Hepatocyte (in vitro differentiated cells): ENCODE results near the gene HS3ST4. TPM values are rescaled to one million over a fixed set of nuclear protein-coding genes. Genes with fewer than 3 reads are reported as not detected.

Experiments
- DNase-seq: peaks from one replicate; pipeline ENCODE4 v3.0.0-alpha.2; 2016; ENCODE audit warnings: low spot score
- H2AFZ ChIP-seq: fragments of 200-600 bp; sonication (generic); 2 replicates; pipeline ENCODE4 v1.6.0; 2016; ENCODE audit warnings: antibody characterized with exemption, mild to moderate bottlenecking
- H3K27ac ChIP-seq: fragments of 200-600 bp; sonication (generic); 2 replicates; pipeline ENCODE4 v1.5.1; 2016; ENCODE audit warnings: mild to moderate bottlenecking
- H3K27me3 ChIP-seq: fragments of 200-600 bp; sonication (generic); 2 replicates; pipeline ENCODE4 v1.6.1; 2016
- H3K36me3 ChIP-seq: fragments of 200-600 bp; sonication (generic); replicated peaks from 2 replicates; pipeline ENCODE4 v1.5.1; 2016; ENCODE audit warnings: low read depth; ENCODE audit not compliant: insufficient read depth
- H3K4me1 ChIP-seq: fragments of 200-600 bp; sonication (generic); 2 replicates; pipeline ENCODE4 v1.5.1; 2016; ENCODE audit warnings: mild to moderate bottlenecking, moderate library complexity; ENCODE audit not compliant: insufficient read depth
- H3K4me2 ChIP-seq: fragments of 200-600 bp; sonication (generic); 2 replicates; pipeline ENCODE4 v1.6.0; 2016
- H3K4me3 ChIP-seq: fragments of 200-600 bp; sonication (generic); 2 replicates; pipeline ENCODE4 v1.5.1; 2016; ENCODE audit warnings: mild to moderate bottlenecking
- H3K79me2 ChIP-seq: fragments of 200-600 bp; sonication (generic); 2 replicates; pipeline ENCODE4 v1.6.0; 2017; ENCODE audit warnings: mild to moderate bottlenecking
- H3K9me2 ChIP-seq: fragments of 200-600 bp; sonication (generic); replicated peaks from 2 replicates; pipeline ENCODE4 v1.6.0; 2017; ENCODE audit warnings: mild to moderate bottlenecking; ENCODE audit not compliant: insufficient read depth
- H3K9me3 ChIP-seq: fragments of 200-600 bp; sonication (generic); 2 replicates; pipeline ENCODE4 v1.5.1; 2016; ENCODE audit warnings: low read depth, mild to moderate bottlenecking
- H4K20me1 ChIP-seq: fragments of 200-600 bp; sonication (generic); 2 replicates; pipeline ENCODE4 v1.6.0; 2016; ENCODE audit warnings: mild to moderate bottlenecking; ENCODE audit not compliant: insufficient read depth, poor library complexity, severe bottlenecking
- EZH2 ChIP-seq: fragments of 200-600 bp; sonication (generic); IDR thresholded peaks from 2 replicates; pipeline ENCODE4 v1.6.1; 2016; ENCODE audit warnings: antibody characterized with exemption, mild to moderate bottlenecking, borderline replicate concordance
- EZH2phosphoT487 ChIP-seq: fragments of 200-600 bp; sonication (generic); IDR thresholded peaks from one replicate; pipeline ENCODE4 v1.6.1; 2018; ENCODE audit warnings: antibody characterized with exemption, mild to moderate bottlenecking, low read depth, moderate library complexity; ENCODE audit not compliant: unreplicated experiment, severe bottlenecking
- WGBS: methylation state at CpG from one replicate; pipeline ENCODE4 v1.1.6; 2016; ENCODE audit warnings: low lambda C conversion rate; ENCODE audit errors: missing lambda C conversion rate; 5-methylcytosine and 5-hydroxymethylcytosine counted together
- polyA plus RNA-seq: library from polyadenylated mRNA; unstranded; fragments of >200 nt; fragmentation: Nextera tagmentation; extraction: Ambion mirVana; gene quantifications from 2 replicates; pipeline ENCODE4 v1.2.1, GENCODE V29; 2016
- total RNA-seq: library from RNA; depleted of rRNA; stranded (reverse); fragments of >200 nt; gene quantifications from 2 replicates; pipeline ENCODE4 v1.2.3, GENCODE V29; 2014
- TF ChIP-seq, protein P1 (sequence below): fragments of 200-600 bp; sonication (generic); IDR thresholded peaks from 2 replicates; pipeline ENCODE4 v1.5.1; 2016; ENCODE audit warnings: antibody characterized with exemption, mild to moderate bottlenecking; ENCODE audit not compliant: poor library complexity

HS3ST4 gene
- total and polyA plus RNA-seq, 2 experiments from 2014 or later: 2.0 to 3.1 TPM

DNA sequence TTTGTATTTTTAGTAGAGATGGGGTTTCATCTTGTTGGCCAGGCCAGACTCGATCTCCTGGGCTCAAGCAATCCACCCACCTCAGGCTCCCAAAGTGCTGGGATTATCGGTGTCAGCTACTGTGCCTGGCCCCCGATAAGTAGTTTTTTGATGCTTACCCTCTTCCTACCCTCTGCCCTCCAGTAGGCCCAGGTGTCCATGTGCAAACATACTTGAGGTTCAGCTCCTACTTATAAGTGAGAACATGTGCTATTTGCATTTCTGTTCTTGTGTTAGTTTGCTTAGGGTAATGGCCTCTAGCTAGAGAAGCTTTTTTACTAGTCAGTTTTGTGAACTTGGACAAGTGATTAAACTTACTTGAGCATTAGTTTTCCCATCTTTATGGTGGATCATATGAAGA lies 136.8 kb downstream of the HS3ST4 start:
- Histone ChIP-seq H3K27me3 (no peaks in the 10 kb centered on the region), H3K79me2 (no peaks in the 10 kb centered on the region), H3K36me3 (no peaks in the 10 kb centered on the region), H3K9me2 (no peaks in the 10 kb centered on the region), H3K4me2 (no peak overlapping the region), H3K9me3 (no peaks in the 10 kb centered on the region), H4K20me1 (no peaks in the 10 kb centered on the region), H3K4me3 (no peak overlapping the region), H3K4me1 (no peaks in the 10 kb centered on the region), H2AFZ (no peak overlapping the region), H3K27ac (no peak overlapping the region)
- no peak for DNase-seq
- TF ChIP-seq, protein P1, sequence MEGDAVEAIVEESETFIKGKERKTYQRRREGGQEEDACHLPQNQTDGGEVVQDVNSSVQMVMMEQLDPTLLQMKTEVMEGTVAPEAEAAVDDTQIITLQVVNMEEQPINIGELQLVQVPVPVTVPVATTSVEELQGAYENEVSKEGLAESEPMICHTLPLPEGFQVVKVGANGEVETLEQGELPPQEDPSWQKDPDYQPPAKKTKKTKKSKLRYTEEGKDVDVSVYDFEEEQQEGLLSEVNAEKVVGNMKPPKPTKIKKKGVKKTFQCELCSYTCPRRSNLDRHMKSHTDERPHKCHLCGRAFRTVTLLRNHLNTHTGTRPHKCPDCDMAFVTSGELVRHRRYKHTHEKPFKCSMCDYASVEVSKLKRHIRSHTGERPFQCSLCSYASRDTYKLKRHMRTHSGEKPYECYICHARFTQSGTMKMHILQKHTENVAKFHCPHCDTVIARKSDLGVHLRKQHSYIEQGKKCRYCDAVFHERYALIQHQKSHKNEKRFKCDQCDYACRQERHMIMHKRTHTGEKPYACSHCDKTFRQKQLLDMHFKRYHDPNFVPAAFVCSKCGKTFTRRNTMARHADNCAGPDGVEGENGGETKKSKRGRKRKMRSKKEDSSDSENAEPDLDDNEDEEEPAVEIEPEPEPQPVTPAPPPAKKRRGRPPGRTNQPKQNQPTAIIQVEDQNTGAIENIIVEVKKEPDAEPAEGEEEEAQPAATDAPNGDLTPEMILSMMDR: no peak
- TF ChIP-seq EZH2 (no peak), EZH2phosphoT487 (no peak)
- WGBS: 93% methylated on average over 3 of the region's 3 CpGs

- H3K79me2 ChIP-seq: no peaks in the 10 kb centered on the region
- WGBS: 87% methylated on average over 4 of the region's 4 CpGs
- TF ChIP-seq, protein P1: no peak
- TF ChIP-seq EZH2phosphoT487 (no peak), EZH2 (no peak)
- H3K36me3 ChIP-seq: no peaks in the 10 kb centered on the region
- no peak overlapping the region for H3K4me2 ChIP-seq
- H3K27ac ChIP-seq: no peak overlapping the region
- H2AFZ ChIP-seq: no peak overlapping the region
- no peak overlapping the region for H3K4me3 ChIP-seq
- no peaks in the 10 kb centered on the region for H3K9me3 ChIP-seq
- no peak for DNase-seq
- H4K20me1 ChIP-seq: no peaks in the 10 kb centered on the region
- H3K9me2 ChIP-seq: no peaks in the 10 kb centered on the region
- H3K27me3 ChIP-seq: no peaks in the 10 kb centered on the region
- no peaks in the 10 kb centered on the region for H3K4me1 ChIP-seq
These were observed 140.5 kb downstream of the HS3ST4 start for GRCh38 chr16:25832291-25832690.

- no peak for TF ChIP-seq EZH2phosphoT487
- no peak for TF ChIP-seq EZH2
- TF ChIP-seq, protein P1: no peak
- Histone ChIP-seq H3K36me3 (no peaks in the 10 kb centered on the region), H3K4me1 (peaks cover 4% of the 10 kb centered on the region), H3K4me3 (no peak overlapping the region), H3K4me2 (no peak overlapping the region), H4K20me1 (no peaks in the 10 kb centered on the region), H3K27me3 (no peaks in the 10 kb centered on the region), H3K27ac (no peak overlapping the region), H3K9me3 (no peaks in the 10 kb centered on the region), H3K9me2 (no peaks in the 10 kb centered on the region), H3K79me2 (no peaks in the 10 kb centered on the region), H2AFZ (no peak overlapping the region)
- 88% methylated on average over 1 of the region's 1 CpG for WGBS
- no peak for DNase-seq
These were observed 142.3 kb downstream of the HS3ST4 start for GRCh38 chr16:25834101-25834500.

DNA sequence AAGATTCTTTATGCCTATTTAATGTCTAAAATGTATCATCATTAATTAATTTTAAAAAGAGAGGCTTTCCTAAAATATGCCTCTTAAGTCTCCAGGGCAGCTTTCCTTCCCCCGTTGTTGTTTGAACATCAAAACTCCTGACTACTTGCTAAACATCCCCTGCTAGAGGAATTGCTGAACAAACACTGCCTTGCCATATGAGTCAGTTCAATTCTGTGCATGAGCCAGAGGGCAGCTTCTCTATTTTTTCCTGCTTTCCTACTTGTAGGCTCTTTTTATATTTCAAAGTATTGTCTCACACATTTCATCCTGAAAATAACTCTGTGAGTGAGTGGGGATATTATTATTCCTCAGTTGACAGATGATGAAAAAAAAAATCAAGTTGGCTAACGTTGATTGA lies 143.4 kb downstream of the HS3ST4 start:
- Histone ChIP-seq H3K9me3 (no peaks in the 10 kb centered on the region), H3K9me2 (no peaks in the 10 kb centered on the region), H3K27me3 (no peaks in the 10 kb centered on the region), H2AFZ (no peak overlapping the region), H3K4me3 (no peak overlapping the region), H3K79me2 (no peaks in the 10 kb centered on the region), H3K4me1 (peaks cover 4% of the 10 kb centered on the region), H3K4me2 (no peak overlapping the region), H4K20me1 (no peaks in the 10 kb centered on the region), H3K27ac (no peak overlapping the region), H3K36me3 (no peaks in the 10 kb centered on the region)
- TF ChIP-seq EZH2phosphoT487 (no peak), EZH2 (no peak)
- TF ChIP-seq, protein P1: no peak
- WGBS: 55% methylated on average over 2 of the region's 2 CpGs
- DNase-seq: no peak
